Osteoblast (primary cell): ENCODE results near the gene SPIN1. TPM values are rescaled to one million over a fixed set of nuclear protein-coding genes. Genes with fewer than 3 reads are reported as not detected.

Experiments
- DNase-seq: peaks from one replicate; pipeline ENCODE4 v3.0.0; 2011; ENCODE audit warnings: low spot score, mixed read lengths; ENCODE audit not compliant: insufficient read length; ENCODE audit errors: missing footprints
- H2AFZ ChIP-seq: 2 replicates; pipeline ENCODE4 v1.6.0; 2011; ENCODE audit warnings: mild to moderate bottlenecking, low read length
- H3K27ac ChIP-seq: 2 replicates; pipeline ENCODE4 v1.5.1; 2011; ENCODE audit warnings: mild to moderate bottlenecking, low read depth, low read length, moderate library complexity
- H3K27me3 ChIP-seq: 2 replicates; pipeline ENCODE4 v1.6.0; 2012; ENCODE audit warnings: mild to moderate bottlenecking, control low read depth, inconsistent platforms, low read length, moderate library complexity; ENCODE audit not compliant: insufficient read depth
- H3K36me3 ChIP-seq: 2 replicates; pipeline ENCODE4 v1.5.1; 2011; ENCODE audit warnings: mild to moderate bottlenecking, low read length, control low read depth, moderate library complexity; ENCODE audit not compliant: insufficient read depth
- H3K4me1 ChIP-seq: 2 replicates; pipeline ENCODE4 v1.5.1; 2011; ENCODE audit warnings: mild to moderate bottlenecking, low read length, control low read depth, moderate library complexity; ENCODE audit not compliant: insufficient read depth
- H3K4me2 ChIP-seq: 2 replicates; pipeline ENCODE4 v1.6.0; 2011; ENCODE audit warnings: mild to moderate bottlenecking, low read length; ENCODE audit not compliant: insufficient read depth
- H3K4me3 ChIP-seq: fragments of 200-600 bp; sonication (generic); 3 replicates; pipeline ENCODE4 v1.5.1; 2012; ENCODE audit warnings: mild to moderate bottlenecking, low read length, inconsistent platforms; ENCODE audit not compliant: insufficient read depth
- H3K79me2 ChIP-seq: 2 replicates; pipeline ENCODE4 v1.6.0; 2012; ENCODE audit warnings: mild to moderate bottlenecking, low read length, control low read depth, inconsistent platforms; ENCODE audit not compliant: insufficient read depth
- H3K9me3 ChIP-seq: 2 replicates; pipeline ENCODE4 v1.5.1; 2011; ENCODE audit warnings: low read depth, low read length, control low read depth
- H4K20me1 ChIP-seq: 2 replicates; pipeline ENCODE4 v1.6.0; 2012; ENCODE audit warnings: mild to moderate bottlenecking, low read length, control low read depth; ENCODE audit not compliant: insufficient read depth
- CTCF ChIP-seq: IDR thresholded peaks from 2 replicates; pipeline ENCODE4 v1.5.1; 2011; ENCODE audit warnings: mild to moderate bottlenecking, low read depth, low read length, moderate library complexity; ENCODE audit errors: extremely low read depth
- total RNA-seq: library from RNA; depleted of rRNA; stranded (reverse); fragments of >200 nt; gene quantifications from 2 replicates; pipeline ENCODE4 v1.2.3, GENCODE V29; 2012

Gene SPIN1
- total RNA-seq, 1 donor: 162 TPM

DNA sequence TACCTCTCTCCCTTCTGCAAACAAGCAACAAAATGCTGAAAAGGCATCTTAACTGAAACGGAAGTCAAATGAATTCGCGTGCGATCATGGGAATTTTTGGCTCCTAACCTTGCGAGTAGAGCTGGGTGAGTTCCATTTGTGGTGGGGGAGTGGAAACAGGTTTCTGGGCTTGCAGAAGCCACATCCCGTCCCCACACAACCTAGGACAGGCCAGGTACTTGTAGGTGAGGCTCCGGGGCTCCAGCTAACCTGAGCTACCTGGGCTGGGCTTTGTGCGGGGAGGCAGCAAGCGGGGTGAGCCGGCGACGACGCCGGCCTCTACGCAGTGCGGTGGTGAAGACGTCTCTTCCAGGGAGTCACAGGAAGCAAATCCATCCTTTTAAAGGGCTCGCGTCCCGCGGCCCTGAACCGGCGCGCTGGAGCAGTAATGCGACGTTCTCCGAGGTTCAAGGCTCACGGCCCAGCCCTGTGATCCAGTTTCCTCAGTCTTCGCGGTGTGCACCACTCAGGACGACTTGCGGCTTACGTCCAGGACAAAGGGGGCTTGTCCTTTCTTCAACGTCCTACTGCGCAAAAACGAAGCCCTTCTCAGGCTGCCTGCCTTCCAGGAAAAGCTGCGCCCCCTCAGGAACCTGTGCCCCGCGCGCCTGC, 567 bp upstream of the SPIN1 start:
- peak; percentile 86 for DNase-seq
- Histone ChIP-seq H3K4me1 (peaks cover 31% of the 10 kb centered on the region), H2AFZ (peak overlapping the region; percentile 99), H3K27me3 (no peaks in the 10 kb centered on the region), H3K27ac (peak overlapping the region; percentile 73), H3K9me3 (no peaks in the 10 kb centered on the region), H3K79me2 (peaks cover 43% of the 10 kb centered on the region), H3K4me2 (peak overlapping the region; percentile 92), H3K4me3 (peak overlapping the region; percentile 95), H3K36me3 (peaks cover 10% of the 10 kb centered on the region), H4K20me1 (peaks cover 5% of the 10 kb centered on the region)
- TF ChIP-seq CTCF: no peak

DNA sequence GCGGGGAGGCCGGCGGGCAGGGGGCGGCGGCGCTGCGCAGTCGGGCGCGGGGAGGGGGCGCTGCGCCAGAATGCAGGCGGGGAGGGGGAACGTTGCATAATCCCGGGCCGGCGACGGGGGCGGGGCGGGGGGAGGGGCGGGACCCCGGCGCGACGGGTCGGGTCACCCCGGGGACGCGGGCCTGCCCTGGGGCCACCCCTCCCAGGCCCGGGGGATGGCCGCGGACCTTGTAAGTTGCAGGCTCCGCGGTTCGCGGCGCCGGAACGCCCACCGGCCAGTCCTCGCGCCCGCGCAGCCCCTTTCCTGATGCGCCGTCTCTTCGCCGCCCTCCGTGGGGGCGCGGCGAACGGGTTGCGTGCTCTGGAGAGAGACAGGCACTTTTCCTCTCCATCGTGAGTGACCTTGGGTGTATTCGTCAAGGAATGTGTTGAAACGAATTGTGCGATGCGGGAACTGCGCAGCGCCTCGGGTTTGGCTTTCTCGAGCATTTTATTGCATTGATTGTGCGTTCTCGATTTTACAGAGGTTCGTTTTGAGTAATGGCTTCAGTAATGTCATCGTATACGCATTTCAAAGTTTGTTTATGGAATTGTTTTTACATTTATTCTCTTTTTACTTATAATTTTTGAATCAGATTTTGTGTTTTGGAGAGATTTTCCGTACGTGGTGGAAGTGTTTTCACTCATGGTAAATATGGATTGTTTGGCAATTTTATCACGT, 802 bp downstream of the SPIN1 start:
- TF ChIP-seq CTCF: no peak
- Histone ChIP-seq H3K27ac (peak overlapping the region; percentile 80), H3K27me3 (no peaks in the 10 kb centered on the region), H3K9me3 (no peaks in the 10 kb centered on the region), H2AFZ (peak overlapping the region; percentile 78), H4K20me1 (peaks cover 5% of the 10 kb centered on the region), H3K79me2 (peaks cover 57% of the 10 kb centered on the region), H3K4me3 (peak overlapping the region; percentile 95), H3K36me3 (peaks cover 10% of the 10 kb centered on the region), H3K4me1 (peaks cover 33% of the 10 kb centered on the region), H3K4me2 (peak overlapping the region; percentile 79)
- peak; percentile 92 for DNase-seq

GRCh38 chr9:88390371-88390990, 2.2 kb downstream of the SPIN1 start:
- peak overlapping the region; percentile 95 for H3K4me3 ChIP-seq
- no peak overlapping the region for H2AFZ ChIP-seq
- no peaks in the 10 kb centered on the region for H3K27me3 ChIP-seq
- peak overlapping the region; percentile 79 for H3K4me2 ChIP-seq
- H3K9me3 ChIP-seq: no peaks in the 10 kb centered on the region
- peaks cover 34% of the 10 kb centered on the region for H3K4me1 ChIP-seq
- DNase-seq: peak; percentile 81
- H4K20me1 ChIP-seq: peaks cover 5% of the 10 kb centered on the region
- H3K27ac ChIP-seq: peak overlapping the region; percentile 80
- H3K79me2 ChIP-seq: peaks cover 70% of the 10 kb centered on the region
- H3K36me3 ChIP-seq: peaks cover 10% of the 10 kb centered on the region
- TF ChIP-seq CTCF: no peak

GRCh38 chr9:88391236-88391635, 3.0 kb downstream of the SPIN1 start:
- Histone ChIP-seq H2AFZ (no peak overlapping the region), H3K4me3 (no peak overlapping the region), H3K9me3 (no peaks in the 10 kb centered on the region), H3K27me3 (no peaks in the 10 kb centered on the region), H3K4me2 (peak overlapping the region; percentile 79), H3K27ac (peak overlapping the region; percentile 80), H3K79me2 (peaks cover 77% of the 10 kb centered on the region), H4K20me1 (peaks cover 5% of the 10 kb centered on the region), H3K36me3 (peaks cover 10% of the 10 kb centered on the region), H3K4me1 (peaks cover 34% of the 10 kb centered on the region)
- no peak for TF ChIP-seq CTCF
- DNase-seq: no peak
